HCT116 (cell line): ENCODE data around the gene GTF3C2.

Experiments used
- ATF3 ChIP-seq: IDR thresholded peaks from 2 replicates; pipeline ENCODE4 v1.6.1; 2012
- CTCF ChIP-seq, 3 experiments: fragments of 200-600 bp in 1 of 3; sonication (generic) in 1 of 3; IDR thresholded peaks in 2 of 3; conservative IDR thresholded peaks in 1 of 3; 2 replicates each; pipeline ENCODE4 v1.5.1; 2012 to 2017; ENCODE audit warnings: low read depth in 2 of 3, low read length in 2 of 3, antibody characterized with exemption in 1 of 3, borderline replicate concordance in 1 of 3, control low read depth in 1 of 3, mild to moderate bottlenecking in 1 of 3, mixed read lengths in 1 of 3, mixed run types in 1 of 3, moderate library complexity in 1 of 3; ENCODE audit not compliant: insufficient read depth in 1 of 3
- EGR1 ChIP-seq: IDR thresholded peaks from 2 replicates; pipeline ENCODE4 v1.6.1; 2012; ENCODE audit warnings: low read depth
- EZH2 ChIP-seq: fragments of 200-600 bp; sonication (generic); IDR thresholded peaks from 2 replicates; pipeline ENCODE4 v1.6.1; 2017; ENCODE audit warnings: antibody characterized with exemption, mixed run types
- JUND ChIP-seq: IDR thresholded peaks from 2 replicates; pipeline ENCODE4 v1.6.1; 2012
- MAX ChIP-seq: IDR thresholded peaks from 2 replicates; pipeline ENCODE4 v1.6.1; 2012
- POLR2A ChIP-seq: IDR thresholded peaks from 2 replicates; pipeline ENCODE4 v1.7.0; 2011; ENCODE audit warnings: borderline replicate concordance; ENCODE audit not compliant: insufficient read depth, insufficient read length; ENCODE audit errors: extremely low read depth
- REST ChIP-seq: IDR thresholded peaks from 2 replicates; pipeline ENCODE4 v1.6.1; 2012; ENCODE audit warnings: low read depth
- SP1 ChIP-seq: IDR thresholded peaks from 2 replicates; pipeline ENCODE4 v1.6.1; 2012; ENCODE audit warnings: low read depth
- YY1 ChIP-seq: IDR thresholded peaks from 2 replicates; pipeline ENCODE4 v1.6.1; 2011; ENCODE audit warnings: low read length, low read depth, moderate library complexity, mild to moderate bottlenecking; ENCODE audit not compliant: insufficient replicate concordance; ENCODE audit errors: extremely low read depth
- ZNF274 ChIP-seq: fragments of 200-500 bp; sonication (Bioruptor generic); IDR thresholded peaks from 2 replicates; pipeline ENCODE4 v1.6.1; 2014; ENCODE audit warnings: mild to moderate bottlenecking, low read depth, low read length, inconsistent platforms

GRCh38 chr2:27351802-27352598 is 4.6 kb downstream of the GTF3C2 start:
- TF ChIP-seq EGR1 (no peak), POLR2A (no peak), CTCF (IDR thresholded peaks at IDR 0.05 in 2 of 3, conservative IDR thresholded peaks at IDR 0.05 in 1 of 3; ENCODE audit: borderline replicate concordance in 1 of 3, insufficient read depth in 1 of 3, low read depth in 2 of 3, low read length in 2 of 3) (no peak), JUND (no peak), MAX (no peak), ZNF274 (no peak), SP1 (no peak), EZH2 (no peak), ATF3 (no peak), YY1 (no peak), REST (no peak)
